Colonic mucosa (tissue), 4 donors: ENCODE data around the gene GPC5. TPM values are rescaled to one million over a fixed set of nuclear protein-coding genes. Genes with fewer than 3 reads are reported as not detected.

ENCODE experiments used
- DNase-seq: peaks from one replicate; pipeline ENCODE4 v3.0.0-alpha.2; 2020
- H3K27ac ChIP-seq: fragments of 200-600 bp; one replicate; pipeline ENCODE4 v1.8.0; 2021
- H3K27me3 ChIP-seq: fragments of 200-600 bp; one replicate; pipeline ENCODE4 v1.8.0; 2021
- H3K36me3 ChIP-seq: fragments of 200-600 bp; one replicate; pipeline ENCODE4 v1.8.0; 2021
- H3K4me1 ChIP-seq: fragments of 200-600 bp; one replicate; pipeline ENCODE4 v1.8.0; 2021; ENCODE audit warnings: mild to moderate bottlenecking
- H3K4me3 ChIP-seq: fragments of 200-600 bp; one replicate; pipeline ENCODE4 v1.8.0; 2021
- H3K9ac ChIP-seq, 2 donors: one replicate each; pipeline ENCODE4 v1.7.0; 2013; ENCODE audit warnings: control low read depth in 2 of 2, low read depth in 2 of 2, low read length in 2 of 2
- H3K9me3 ChIP-seq: fragments of 200-600 bp; one replicate; pipeline ENCODE4 v1.8.0; 2021
- intact Hi-C: fragments of 100-400 bp; cut with DNase I; formaldehyde crosslinking; loops from one replicate; pipeline ENCODE4 v1.14.1; 2022
- total RNA-seq, 2 donors: library from RNA; stranded (reverse); fragmentation: NEBNext Ultra II Directional in 1 of 2; extraction: Animal tissue kit (Norgen Biotek cat#: 25700) in 1 of 2; gene quantifications; one replicate each; pipeline ENCODE4 v1.2.1, GENCODE V29; 2021
- TF ChIP-seq, protein P1 (sequence below): fragments of 200-600 bp; IDR thresholded peaks from one replicate; pipeline ENCODE4 v1.8.0; 2022; ENCODE audit warnings: antibody characterized with exemption, mild to moderate bottlenecking
- donor health status: healthy.
- donor health status: DM: no; HTN: no; CAD: no.
- donor health status: DM: no; HTN: no; CAD: no.

The GPC5 gene
- total RNA-seq, 2 donors from 2014 or later = 0.42 TPM; not detected in 1

DNA sequence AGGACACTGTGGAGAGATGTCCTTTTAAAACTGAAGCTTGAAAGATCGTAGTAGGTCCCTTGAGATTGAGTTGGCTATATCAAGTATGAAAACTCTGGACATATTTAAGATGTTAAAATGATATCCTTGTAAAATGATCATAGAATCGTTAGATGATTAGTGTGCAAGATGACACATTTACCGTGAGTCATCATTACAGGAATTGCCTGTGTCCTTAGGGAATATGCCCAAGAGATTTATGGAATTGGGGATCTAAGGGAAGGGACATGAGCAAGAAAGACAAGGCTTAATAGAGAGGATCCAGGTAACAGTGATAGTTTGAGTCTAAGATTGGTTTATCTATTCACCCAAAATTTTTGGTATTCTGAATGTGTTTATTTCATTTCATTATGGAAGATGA is 233.7 kb downstream of the GPC5 start:
- Histone ChIP-seq H3K9me3 (no peaks in the 10 kb centered on the region), H3K27me3 (no peaks in the 10 kb centered on the region), H3K36me3 (no peaks in the 10 kb centered on the region), H3K4me3 (no peak overlapping the region), H3K27ac (no peak overlapping the region), H3K9ac (no peak overlapping the region), H3K4me1 (no peaks in the 10 kb centered on the region)
- intact Hi-C loops = no loop called here
- TF ChIP-seq, protein P1, sequence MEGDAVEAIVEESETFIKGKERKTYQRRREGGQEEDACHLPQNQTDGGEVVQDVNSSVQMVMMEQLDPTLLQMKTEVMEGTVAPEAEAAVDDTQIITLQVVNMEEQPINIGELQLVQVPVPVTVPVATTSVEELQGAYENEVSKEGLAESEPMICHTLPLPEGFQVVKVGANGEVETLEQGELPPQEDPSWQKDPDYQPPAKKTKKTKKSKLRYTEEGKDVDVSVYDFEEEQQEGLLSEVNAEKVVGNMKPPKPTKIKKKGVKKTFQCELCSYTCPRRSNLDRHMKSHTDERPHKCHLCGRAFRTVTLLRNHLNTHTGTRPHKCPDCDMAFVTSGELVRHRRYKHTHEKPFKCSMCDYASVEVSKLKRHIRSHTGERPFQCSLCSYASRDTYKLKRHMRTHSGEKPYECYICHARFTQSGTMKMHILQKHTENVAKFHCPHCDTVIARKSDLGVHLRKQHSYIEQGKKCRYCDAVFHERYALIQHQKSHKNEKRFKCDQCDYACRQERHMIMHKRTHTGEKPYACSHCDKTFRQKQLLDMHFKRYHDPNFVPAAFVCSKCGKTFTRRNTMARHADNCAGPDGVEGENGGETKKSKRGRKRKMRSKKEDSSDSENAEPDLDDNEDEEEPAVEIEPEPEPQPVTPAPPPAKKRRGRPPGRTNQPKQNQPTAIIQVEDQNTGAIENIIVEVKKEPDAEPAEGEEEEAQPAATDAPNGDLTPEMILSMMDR = no peak
- no peak for DNase-seq

DNA sequence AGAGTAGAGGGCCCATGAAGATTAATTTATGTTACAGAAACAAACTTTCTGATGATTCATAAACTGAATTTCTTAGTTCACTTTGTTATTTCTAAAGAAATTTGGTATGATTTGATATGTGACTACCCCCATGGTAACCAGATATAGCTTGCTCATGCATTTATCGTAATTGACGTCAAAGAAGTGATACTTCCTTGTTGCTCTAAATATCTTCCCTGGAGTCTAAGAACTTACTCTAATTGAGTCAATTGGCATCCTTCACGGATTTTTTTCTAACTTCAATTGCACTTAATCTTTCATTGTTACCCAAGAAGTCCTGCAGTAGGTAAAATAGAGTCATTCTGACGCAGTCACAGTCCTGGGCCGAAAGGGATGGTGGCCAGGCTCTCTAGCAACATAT is 240.9 kb downstream of the GPC5 start:
- intact Hi-C loops = no loop called here
- Histone ChIP-seq H3K27me3 (no peaks in the 10 kb centered on the region), H3K4me1 (no peaks in the 10 kb centered on the region), H3K27ac (no peak overlapping the region), H3K36me3 (no peaks in the 10 kb centered on the region), H3K9me3 (no peaks in the 10 kb centered on the region), H3K4me3 (no peak overlapping the region), H3K9ac (no peak overlapping the region)
- TF ChIP-seq, protein P1 = no peak
- no peak for DNase-seq

DNA sequence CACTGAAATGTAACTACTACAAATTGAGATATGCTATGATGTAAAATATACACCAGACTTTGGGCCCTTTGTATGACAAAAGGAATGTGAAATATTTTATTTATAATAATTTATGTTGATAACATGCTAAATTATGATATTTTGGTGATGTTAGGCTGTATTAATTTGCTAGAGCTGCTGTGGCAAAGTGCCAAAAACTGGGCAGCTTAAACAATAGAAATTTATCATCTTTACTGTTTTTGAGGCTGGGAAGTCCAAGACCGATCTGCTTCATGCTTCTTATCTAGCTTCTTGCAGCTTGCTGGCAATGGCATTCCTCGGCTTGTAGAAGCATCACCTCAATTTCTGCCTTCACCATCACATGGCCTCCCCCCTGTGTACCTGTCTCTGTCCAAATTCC is 245.0 kb downstream of the GPC5 start:
- H3K4me1 ChIP-seq = no peaks in the 10 kb centered on the region
- no peak for DNase-seq
- H3K27me3 ChIP-seq = no peaks in the 10 kb centered on the region
- H3K36me3 ChIP-seq = no peaks in the 10 kb centered on the region
- no peak overlapping the region for H3K27ac ChIP-seq
- intact Hi-C loops = no loop called here
- H3K9ac ChIP-seq = no peak overlapping the region
- H3K4me3 ChIP-seq = no peak overlapping the region
- TF ChIP-seq, protein P1 = no peak
- no peaks in the 10 kb centered on the region for H3K9me3 ChIP-seq

DNA sequence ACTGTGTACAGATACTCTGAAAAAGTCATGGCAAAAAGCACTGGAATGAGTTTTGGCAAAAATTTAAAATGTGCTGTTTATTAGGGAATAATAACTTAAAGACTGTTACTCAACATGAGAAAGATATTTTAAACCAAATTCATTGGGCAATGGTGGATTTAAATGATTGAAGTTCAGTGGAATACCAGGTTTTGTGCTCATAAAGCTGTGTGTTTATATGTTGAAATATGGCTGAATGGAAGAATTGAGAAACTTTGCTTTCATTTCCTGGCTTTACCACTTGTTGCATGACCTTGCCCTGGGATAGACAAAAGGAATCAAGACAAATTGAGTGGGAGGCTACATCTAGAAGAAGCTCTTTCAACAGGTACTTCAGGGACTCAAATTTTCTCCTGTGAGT is 246.4 kb downstream of the GPC5 start:
- TF ChIP-seq, protein P1 = no peak
- no peaks in the 10 kb centered on the region for H3K27me3 ChIP-seq
- DNase-seq = no peak
- no peaks in the 10 kb centered on the region for H3K4me1 ChIP-seq
- H3K9ac ChIP-seq = no peak overlapping the region
- no peak overlapping the region for H3K4me3 ChIP-seq
- intact Hi-C loops = no loop called here
- no peak overlapping the region for H3K27ac ChIP-seq
- no peaks in the 10 kb centered on the region for H3K9me3 ChIP-seq
- H3K36me3 ChIP-seq = no peaks in the 10 kb centered on the region

DNA sequence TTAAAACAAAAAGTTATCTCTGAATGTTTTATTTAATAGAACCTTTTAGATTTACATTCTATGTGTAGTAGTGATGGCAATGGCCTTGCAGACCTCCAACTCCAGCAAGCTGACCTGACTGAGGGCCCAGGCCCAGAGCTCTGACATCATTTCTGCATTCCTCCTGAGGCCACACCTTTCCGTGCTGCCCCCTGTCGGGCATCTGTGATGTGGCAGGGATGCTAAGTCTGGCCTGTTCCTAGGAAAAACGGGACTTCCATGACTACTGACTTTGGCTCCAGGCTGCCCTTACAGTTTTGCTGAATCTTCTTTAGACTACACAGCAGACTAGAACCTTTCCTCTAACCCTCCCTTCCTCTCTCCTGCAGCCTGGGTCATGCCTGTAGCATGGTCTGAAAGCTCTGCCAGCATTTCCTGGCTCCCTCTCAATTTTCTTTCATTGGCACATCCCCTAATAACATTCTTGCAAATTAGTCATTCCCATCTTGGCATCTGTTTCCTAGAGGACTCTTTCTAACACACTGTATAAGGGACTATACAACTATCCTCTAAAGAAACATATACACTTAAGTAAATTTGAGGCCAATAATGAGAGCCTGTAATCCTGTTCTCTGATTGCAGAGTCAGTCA is 249.1 kb downstream of the GPC5 start:
- DNase-seq = peak; percentile 18
- no peaks in the 10 kb centered on the region for H3K27me3 ChIP-seq
- TF ChIP-seq, protein P1 = peak; percentile 32
- H3K36me3 ChIP-seq = no peaks in the 10 kb centered on the region
- intact Hi-C loops = no loop called here
- no peaks in the 10 kb centered on the region for H3K4me1 ChIP-seq
- H3K4me3 ChIP-seq = no peak overlapping the region
- H3K9ac ChIP-seq = no peak overlapping the region
- no peaks in the 10 kb centered on the region for H3K9me3 ChIP-seq
- H3K27ac ChIP-seq = no peak overlapping the region
